ENCODE measurements around the gene CYP2F1. TPM values are rescaled to one million over a fixed set of nuclear protein-coding genes. Genes with fewer than 3 reads are reported as not detected.

The CYP2F1 gene
- total RNA-seq (not detected), polyA plus RNA-seq (not detected)
- long read RNA-seq, donor 1, result 0 reads
- long read RNA-seq, donor 2, result 0 reads
- long read RNA-seq, donor 3, result 0 reads
- long read RNA-seq, donor 4, result 0 reads

- no peaks in the 10 kb centered on the region for H3K27me3 ChIP-seq (ENCODE audit: control insufficient read depth, insufficient read depth)
- 58% methylated on average over 7 of the region's 7 CpGs for WGBS
- H3K4me3 ChIP-seq (ENCODE audit: low read length), result no peak within 1 kb of the TSS
- no peak within 1 kb of the TSS for H3K27ac ChIP-seq (ENCODE audit: low read length)
- no peaks in the 10 kb centered on the region for H3K9me3 ChIP-seq (ENCODE audit: control insufficient read depth, low read length)
- intact Hi-C loops (cut with DNase I), result no loop called here
- DNase-seq (no peak), ATAC-seq (no peak)
- H3K4me1 ChIP-seq (ENCODE audit: control insufficient read depth, insufficient read depth, low read length), result no peaks in the 10 kb centered on the region
Observed at GRCh38 chr19:41114132-41114531, at the start of gene CYP2F1. Gene CYP2F1 (plus strand): TSS chr19:41114432. CDS start chr19:41116189, 1,757 bp downstream.

- Histone ChIP-seq H3K4me3 (ENCODE audit: low read length) (no peak overlapping the region), H3K27ac (ENCODE audit: low read length) (no peak overlapping the region), H3K4me1 (ENCODE audit: control insufficient read depth, insufficient read depth, low read length) (no peaks in the 10 kb centered on the region), H3K27me3 (ENCODE audit: control insufficient read depth, insufficient read depth) (no peaks in the 10 kb centered on the region), H3K9me3 (ENCODE audit: control insufficient read depth, low read length) (no peaks in the 10 kb centered on the region)
- no peak for ATAC-seq
- intact Hi-C loops (cut with DNase I), result no loop called here
- DNase-seq, result no peak
- 60% methylated on average over 7 of the region's 7 CpGs for WGBS
Observed at GRCh38 chr19:41064974-41065569, 49.2 kb upstream of the CYP2F1 start.

DNA sequence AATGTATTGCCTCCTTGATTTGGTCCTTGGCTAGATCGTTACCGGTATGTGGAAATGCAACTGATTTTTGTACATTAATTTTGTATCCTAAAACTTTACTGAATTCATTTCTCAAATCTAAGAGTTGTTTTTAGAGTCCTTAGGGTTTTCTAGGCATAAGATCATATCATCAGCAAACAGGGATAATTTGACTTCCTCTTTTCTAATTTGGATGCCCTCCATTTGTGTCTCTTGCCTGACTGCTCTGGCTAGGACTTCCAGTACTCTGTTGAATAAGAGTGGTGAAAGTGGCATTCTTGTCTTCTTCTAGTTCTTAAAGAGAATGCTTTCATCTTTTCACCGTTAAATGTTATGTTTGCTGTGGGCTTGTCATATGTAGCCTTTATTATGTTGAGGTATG, 37.9 kb upstream of the CYP2F1 start:
- H3K27me3 ChIP-seq (ENCODE audit: control insufficient read depth, insufficient read depth), result no peaks in the 10 kb centered on the region
- H3K27ac ChIP-seq (ENCODE audit: low read length), result no peak overlapping the region
- no peak for DNase-seq
- WGBS, result 85% methylated on average over 3 of the region's 3 CpGs
- no peak for ATAC-seq
- intact Hi-C loops (cut with DNase I), result no loop called here
- no peaks in the 10 kb centered on the region for H3K4me1 ChIP-seq (ENCODE audit: control insufficient read depth, insufficient read depth, low read length)
- no peaks in the 10 kb centered on the region for H3K9me3 ChIP-seq (ENCODE audit: control insufficient read depth, low read length)
- no peak overlapping the region for H3K4me3 ChIP-seq (ENCODE audit: low read length)

DNA sequence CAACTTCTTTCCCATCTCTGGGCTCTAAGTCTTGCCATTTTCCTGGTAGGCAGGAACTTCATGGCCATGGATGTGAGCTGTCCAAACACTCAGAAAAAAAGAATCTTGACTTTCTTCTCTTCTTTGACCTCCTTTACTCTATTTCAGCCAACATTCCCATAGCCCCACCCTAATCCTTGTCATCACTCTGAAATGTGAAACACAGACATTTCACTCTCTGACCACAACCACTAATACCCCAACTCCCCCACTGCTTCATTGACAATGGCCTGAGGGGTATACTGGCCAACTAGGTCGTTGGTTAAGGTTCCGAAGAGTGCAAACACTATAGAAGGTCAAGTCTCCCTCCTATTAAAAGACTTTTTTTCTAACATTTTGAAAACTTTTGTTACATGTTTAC, 30.7 kb upstream of the CYP2F1 start:
- DNase-seq, result no peak
- Histone ChIP-seq H3K27ac (ENCODE audit: low read length) (no peak overlapping the region), H3K27me3 (ENCODE audit: control insufficient read depth, insufficient read depth) (no peaks in the 10 kb centered on the region), H3K9me3 (ENCODE audit: control insufficient read depth, low read length) (no peaks in the 10 kb centered on the region), H3K4me3 (ENCODE audit: low read length) (no peak overlapping the region), H3K4me1 (ENCODE audit: control insufficient read depth, insufficient read depth, low read length) (no peaks in the 10 kb centered on the region)
- intact Hi-C loops (cut with DNase I), result no loop called here
- ATAC-seq, result no peak
- 55% methylated on average over 2 of the region's 2 CpGs for WGBS

GRCh38 chr19:41085748-41086415, 28.4 kb upstream of the CYP2F1 start:
- Histone ChIP-seq H3K27me3 (ENCODE audit: control insufficient read depth, insufficient read depth) (no peaks in the 10 kb centered on the region), H3K4me3 (ENCODE audit: low read length) (no peak overlapping the region), H3K27ac (ENCODE audit: low read length) (no peak overlapping the region), H3K4me1 (ENCODE audit: control insufficient read depth, insufficient read depth, low read length) (no peaks in the 10 kb centered on the region), H3K9me3 (ENCODE audit: control insufficient read depth, low read length) (no peaks in the 10 kb centered on the region)
- WGBS, result 65% methylated on average over 1 of the region's 1 CpG
- ATAC-seq (no peak), DNase-seq (no peak)
- intact Hi-C loops (cut with DNase I), result no loop called here

GRCh38 chr19:41088151-41088550, 26.1 kb upstream of the CYP2F1 start, which contains the start of gene CYP2A13:
Gene CYP2A13 (plus strand): TSS chr19:41088451. CDS start chr19:41088472, 21 bp downstream.
- 64% methylated on average over 2 of the region's 2 CpGs for WGBS
- ATAC-seq, result no peak
- Histone ChIP-seq H3K4me1 (ENCODE audit: control insufficient read depth, insufficient read depth, low read length) (no peaks in the 10 kb centered on the region), H3K4me3 (ENCODE audit: low read length) (no peak within 1 kb of the TSS), H3K27ac (ENCODE audit: low read length) (no peak within 1 kb of the TSS), H3K9me3 (ENCODE audit: control insufficient read depth, low read length) (no peaks in the 10 kb centered on the region), H3K27me3 (ENCODE audit: control insufficient read depth, insufficient read depth) (no peaks in the 10 kb centered on the region)
- DNase-seq, result no peak
- intact Hi-C loops (cut with DNase I), result no loop called here

DNA sequence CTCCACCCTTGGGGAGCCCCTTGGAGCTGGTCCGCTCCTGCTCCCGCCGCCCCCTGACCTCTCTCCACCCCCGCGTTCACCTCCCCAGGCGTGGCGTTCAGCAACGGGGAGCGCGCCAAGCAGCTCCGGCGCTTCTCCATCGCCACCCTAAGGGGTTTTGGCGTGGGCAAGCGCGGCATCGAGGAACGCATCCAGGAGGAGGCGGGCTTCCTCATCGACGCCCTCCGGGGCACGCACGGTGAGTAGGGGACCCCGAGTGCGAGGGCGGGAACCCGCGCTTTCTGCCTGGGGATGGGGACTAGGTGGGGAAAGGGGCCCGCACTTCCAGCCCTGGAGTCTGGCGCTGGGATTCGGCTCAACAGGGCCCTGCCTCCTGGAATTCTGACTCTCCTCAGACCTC, 24.3 kb upstream of the CYP2F1 start:
- 1% methylated on average over 32 of the region's 32 CpGs for WGBS
- Histone ChIP-seq H3K4me1 (ENCODE audit: control insufficient read depth, insufficient read depth, low read length) (no peaks in the 10 kb centered on the region), H3K27ac (ENCODE audit: low read length) (no peak overlapping the region), H3K9me3 (ENCODE audit: control insufficient read depth, low read length) (no peaks in the 10 kb centered on the region), H3K4me3 (ENCODE audit: low read length) (no peak overlapping the region), H3K27me3 (ENCODE audit: control insufficient read depth, insufficient read depth) (no peaks in the 10 kb centered on the region)
- ATAC-seq, result no peak
- DNase-seq, result no peak
- intact Hi-C loops (cut with DNase I), result no loop called here

- H3K27ac ChIP-seq (ENCODE audit: low read length), result no peak overlapping the region
- intact Hi-C loops (cut with DNase I), result no loop called here
- no peaks in the 10 kb centered on the region for H3K27me3 ChIP-seq (ENCODE audit: control insufficient read depth, insufficient read depth)
- H3K9me3 ChIP-seq (ENCODE audit: control insufficient read depth, low read length), result no peaks in the 10 kb centered on the region
- no peaks in the 10 kb centered on the region for H3K4me1 ChIP-seq (ENCODE audit: control insufficient read depth, insufficient read depth, low read length)
- ATAC-seq, result no peak
- no peak overlapping the region for H3K4me3 ChIP-seq (ENCODE audit: low read length)
- no peak for DNase-seq
- WGBS, result 61% methylated on average over 15 of the region's 15 CpGs
Observed at GRCh38 chr19:41095703-41096102, 18.5 kb upstream of the CYP2F1 start.

DNA sequence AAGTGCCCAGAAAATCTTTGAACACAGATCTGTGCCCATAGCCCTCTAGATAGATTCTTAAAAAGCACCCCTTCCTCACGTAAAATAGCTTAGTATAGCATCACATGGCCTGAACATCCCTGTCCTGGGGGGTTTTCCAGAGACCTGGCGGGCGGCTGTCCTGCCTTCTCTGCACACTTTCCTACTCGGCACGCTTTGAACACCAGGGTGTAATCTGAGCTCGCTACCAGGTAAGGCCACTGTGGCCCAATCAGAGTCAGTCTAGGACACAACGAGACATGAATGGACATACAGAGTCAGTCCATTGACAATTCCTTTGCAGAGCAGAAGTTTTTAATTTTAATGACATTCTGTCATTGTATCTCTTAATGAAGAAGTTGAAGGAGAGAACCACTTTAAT, 17.9 kb upstream of the CYP2F1 start:
- ATAC-seq, result no peak
- intact Hi-C loops (cut with DNase I), result no loop called here
- Histone ChIP-seq H3K4me1 (ENCODE audit: control insufficient read depth, insufficient read depth, low read length) (no peaks in the 10 kb centered on the region), H3K27ac (ENCODE audit: low read length) (no peak overlapping the region), H3K4me3 (ENCODE audit: low read length) (no peak overlapping the region), H3K9me3 (ENCODE audit: control insufficient read depth, low read length) (no peaks in the 10 kb centered on the region), H3K27me3 (ENCODE audit: control insufficient read depth, insufficient read depth) (no peaks in the 10 kb centered on the region)
- no peak for DNase-seq
- 75% methylated on average over 7 of the region's 7 CpGs for WGBS

DNA sequence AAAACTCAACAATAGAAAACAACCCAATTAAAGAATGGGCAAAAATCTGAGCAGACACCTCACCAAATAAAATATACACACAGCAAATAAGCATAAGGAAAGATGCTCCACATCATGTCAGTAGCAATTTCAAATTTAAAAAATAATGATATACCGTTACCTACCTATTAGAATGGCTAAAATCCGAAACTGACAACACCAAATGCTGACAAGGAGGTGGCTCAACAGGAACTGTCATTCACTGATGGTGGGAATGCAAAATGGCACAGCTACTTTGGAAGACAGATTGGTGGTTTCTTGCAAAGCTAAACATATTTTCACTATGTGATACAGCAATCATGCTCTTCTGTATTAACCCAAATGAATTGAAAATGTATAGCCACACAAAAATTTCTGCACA, 16.9 kb upstream of the CYP2F1 start:
- 73% methylated on average over 2 of the region's 2 CpGs for WGBS
- no peak overlapping the region for H3K4me3 ChIP-seq (ENCODE audit: low read length)
- no peak overlapping the region for H3K27ac ChIP-seq (ENCODE audit: low read length)
- H3K4me1 ChIP-seq (ENCODE audit: control insufficient read depth, insufficient read depth, low read length), result no peaks in the 10 kb centered on the region
- intact Hi-C loops (cut with DNase I), result no loop called here
- H3K27me3 ChIP-seq (ENCODE audit: control insufficient read depth, insufficient read depth), result no peaks in the 10 kb centered on the region
- no peaks in the 10 kb centered on the region for H3K9me3 ChIP-seq (ENCODE audit: control insufficient read depth, low read length)
- DNase-seq (no peak), ATAC-seq (no peak)

DNA sequence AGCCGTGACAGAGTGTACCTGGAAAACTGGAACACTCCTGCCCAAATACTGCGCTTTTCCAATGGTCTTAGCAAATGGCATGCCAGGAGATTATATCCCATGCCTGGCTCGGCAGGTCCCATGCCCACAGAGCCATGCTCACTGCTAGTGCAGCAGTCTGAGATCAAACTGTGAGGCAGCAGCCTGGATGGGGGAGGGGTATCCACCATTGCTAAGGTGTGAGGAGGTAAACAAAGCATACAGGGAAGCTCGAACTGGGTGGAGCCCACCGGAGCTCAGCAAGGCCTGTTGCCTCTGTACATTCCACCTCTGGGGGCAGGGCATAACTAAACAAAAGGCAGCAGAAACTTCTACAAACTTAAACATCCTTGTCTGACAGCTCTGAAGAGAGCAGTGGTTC, 15.5 kb upstream of the CYP2F1 start:
- ATAC-seq (no peak), DNase-seq (no peak)
- Histone ChIP-seq H3K4me1 (ENCODE audit: control insufficient read depth, insufficient read depth, low read length) (no peaks in the 10 kb centered on the region), H3K27ac (ENCODE audit: low read length) (no peak overlapping the region), H3K9me3 (ENCODE audit: control insufficient read depth, low read length) (no peaks in the 10 kb centered on the region), H3K4me3 (ENCODE audit: low read length) (no peak overlapping the region), H3K27me3 (ENCODE audit: control insufficient read depth, insufficient read depth) (no peaks in the 10 kb centered on the region)
- 72% methylated on average over 5 of the region's 5 CpGs for WGBS
- intact Hi-C loops (cut with DNase I), result no loop called here
